Neural crest cell (in vitro differentiated cells): Measurements from ENCODE around the gene MTA3. TPM values are rescaled to one million over a fixed set of nuclear protein-coding genes. Genes with fewer than 3 reads are reported as not detected.

Experiments used
- DNase-seq: peaks from one replicate; pipeline ENCODE4 v3.0.0; 2021; ENCODE audit warnings: low read depth, mixed read lengths, low spot score
- H3K27ac Mint-ChIP-seq: one replicate; pipeline ENCODE4 v1.8.0; 2021; ENCODE audit warnings: mild to moderate bottlenecking, mixed read lengths; ENCODE audit not compliant: unreplicated experiment
- H3K27me3 Mint-ChIP-seq: 2 replicates; pipeline ENCODE4 v1.8.0; 2021; ENCODE audit warnings: low read depth, mild to moderate bottlenecking, mixed read lengths
- H3K36me3 Mint-ChIP-seq: 2 replicates; pipeline ENCODE4 v1.8.0; 2021; ENCODE audit warnings: low read depth, mild to moderate bottlenecking, mixed read lengths
- H3K4me1 Mint-ChIP-seq: 2 replicates; pipeline ENCODE4 v1.8.0; 2021; ENCODE audit warnings: mixed read lengths
- H3K4me3 Mint-ChIP-seq: one replicate; pipeline ENCODE4 v1.8.0; 2021; ENCODE audit warnings: mild to moderate bottlenecking, mixed read lengths
- H3K9me3 Mint-ChIP-seq: 2 replicates; pipeline ENCODE4 v1.8.0; 2021; ENCODE audit warnings: mixed read lengths
- CTCF ChIP-seq: fragments of 200-600 bp; sonication (generic); conservative IDR thresholded peaks from 2 replicates; pipeline ENCODE4 v1.5.0; 2021; ENCODE audit warnings: antibody characterized with exemption, mild to moderate bottlenecking
- total RNA-seq: library from RNA; stranded (reverse); gene quantifications from 2 replicates; pipeline ENCODE4 v1.2.1, GENCODE V29; 2021

The MTA3 gene
- total RNA-seq, 1 donor from 2014 or later, result 62.3 TPM

GRCh38 chr2:42794271-42795046 is 226.0 kb downstream of the MTA3 start:
- DNase-seq, result peak; percentile 27
- Mint-ChIP-seq H3K27me3 (peaks cover 18% of the 10 kb centered on the region), H3K36me3 (no peaks in the 10 kb centered on the region), H3K27ac (no peak overlapping the region), H3K9me3 (no peaks in the 10 kb centered on the region), H3K4me3 (peak overlapping the region; percentile 77), H3K4me1 (peaks cover 34% of the 10 kb centered on the region)
- TF ChIP-seq CTCF, result peak; percentile 50

- no peak overlapping the region for H3K27ac Mint-ChIP-seq
- no peaks in the 10 kb centered on the region for H3K9me3 Mint-ChIP-seq
- TF ChIP-seq CTCF, result no peak
- H3K4me1 Mint-ChIP-seq, result peaks cover 34% of the 10 kb centered on the region
- DNase-seq, result no peak
- peaks cover 18% of the 10 kb centered on the region for H3K27me3 Mint-ChIP-seq
- H3K4me3 Mint-ChIP-seq, result no peak overlapping the region
- no peaks in the 10 kb centered on the region for H3K36me3 Mint-ChIP-seq
These were observed 226.8 kb downstream of the MTA3 start for GRCh38 chr2:42795275-42795674.

- no peak overlapping the region for H3K4me3 Mint-ChIP-seq
- no peaks in the 10 kb centered on the region for H3K9me3 Mint-ChIP-seq
- H3K27me3 Mint-ChIP-seq, result peaks cover 18% of the 10 kb centered on the region
- no peaks in the 10 kb centered on the region for H3K36me3 Mint-ChIP-seq
- no peak for TF ChIP-seq CTCF
- no peak for DNase-seq
- peaks cover 33% of the 10 kb centered on the region for H3K4me1 Mint-ChIP-seq
- H3K27ac Mint-ChIP-seq, result no peak overlapping the region
These were observed 227.4 kb downstream of the MTA3 start for GRCh38 chr2:42795841-42796301.

GRCh38 chr2:42796427-42797248 is 228.2 kb downstream of the MTA3 start:
- H3K4me3 Mint-ChIP-seq, result no peak overlapping the region
- peaks cover 2% of the 10 kb centered on the region for H3K9me3 Mint-ChIP-seq
- H3K27ac Mint-ChIP-seq, result no peak overlapping the region
- H3K27me3 Mint-ChIP-seq, result peaks cover 11% of the 10 kb centered on the region
- peaks cover 26% of the 10 kb centered on the region for H3K4me1 Mint-ChIP-seq
- H3K36me3 Mint-ChIP-seq, result peaks cover 2% of the 10 kb centered on the region
- no peak for TF ChIP-seq CTCF
- DNase-seq, result no peak

GRCh38 chr2:42797281-42797680 is 228.8 kb downstream of the MTA3 start:
- H3K36me3 Mint-ChIP-seq, result peaks cover 2% of the 10 kb centered on the region
- H3K27ac Mint-ChIP-seq, result no peak overlapping the region
- DNase-seq, result no peak
- no peak for TF ChIP-seq CTCF
- H3K4me1 Mint-ChIP-seq, result peaks cover 22% of the 10 kb centered on the region
- peaks cover 7% of the 10 kb centered on the region for H3K27me3 Mint-ChIP-seq
- H3K9me3 Mint-ChIP-seq, result peaks cover 2% of the 10 kb centered on the region
- no peak overlapping the region for H3K4me3 Mint-ChIP-seq
